CD14-positive monocyte (primary cell): Measurements from ENCODE around the gene R3HDM4. TPM values are rescaled to one million over a fixed set of nuclear protein-coding genes. Genes with fewer than 3 reads are reported as not detected.

ENCODE experiments used
- DNase-seq, 3 donors: peaks; one replicate each; pipeline ENCODE4 v3.0.0-alpha.2; 2011 to 2022
- H2AFZ ChIP-seq: 2 replicates; pipeline ENCODE4 v1.6.0; 2012; ENCODE audit warnings: mild to moderate bottlenecking, low read depth, low read length, inconsistent platforms; ENCODE audit not compliant: insufficient read depth, poor library complexity, severe bottlenecking
- H3K27ac ChIP-seq, 2 donors: 1 replicate in 1 of 2; 2 replicates in 1 of 2; pipeline ENCODE4 v1.5.1; 2012 to 2013; ENCODE audit warnings: low read length in 2 of 2, control low read depth in 1 of 2, inconsistent platforms in 1 of 2, low read depth in 1 of 2, mild to moderate bottlenecking in 1 of 2
- H3K27me3 ChIP-seq, 2 donors: one replicate each; pipeline versions ENCODE4 v1.6.0 to v1.6.1; 2011 to 2013; ENCODE audit warnings: low read length in 2 of 2; ENCODE audit not compliant: control insufficient read depth in 2 of 2, insufficient read depth in 2 of 2
- H3K36me3 ChIP-seq, 2 donors: replicated peaks in 1 of 2; 1 replicate in 1 of 2; 2 replicates in 1 of 2; pipeline versions ENCODE4 v1.5.1 to v1.6.1; 2012 to 2013; ENCODE audit warnings: low read length in 2 of 2, control low read depth in 1 of 2, inconsistent platforms in 1 of 2, mild to moderate bottlenecking in 1 of 2; ENCODE audit not compliant: insufficient read depth in 2 of 2, control insufficient read depth in 1 of 2
- H3K4me1 ChIP-seq, 2 donors: 1 replicate in 1 of 2; 2 replicates in 1 of 2; pipeline versions ENCODE4 v1.5.1 to v1.6.1; 2012 to 2013; ENCODE audit warnings: low read length in 2 of 2, control low read depth in 1 of 2, inconsistent platforms in 1 of 2, mild to moderate bottlenecking in 1 of 2, moderate library complexity in 1 of 2; ENCODE audit not compliant: insufficient read depth in 2 of 2, control insufficient read depth in 1 of 2
- H3K4me2 ChIP-seq: replicated peaks from 2 replicates; pipeline ENCODE3; 2012; ENCODE audit warnings: low read length, moderate library complexity, mild to moderate bottlenecking; ENCODE audit not compliant: poor library complexity, severe bottlenecking; ENCODE audit errors: extremely low read depth
- H3K4me3 ChIP-seq, 3 experiments: fragments of 200-600 bp in 1 of 3; sonication (generic) in 1 of 3; replicated peaks in 1 of 3; 1 replicate in 2 of 3; 2 replicates in 1 of 3; pipeline ENCODE4 v1.5.1; 2011 to 2013; ENCODE audit warnings: low read length in 3 of 3, mild to moderate bottlenecking in 3 of 3, control low read depth in 2 of 3, low read depth in 2 of 3, inconsistent platforms in 1 of 3, moderate library complexity in 1 of 3
- H3K79me2 ChIP-seq: 2 replicates; pipeline ENCODE4 v1.6.0; 2012; ENCODE audit warnings: mild to moderate bottlenecking, control low read depth, inconsistent platforms, low read length, moderate library complexity; ENCODE audit not compliant: insufficient read depth
- H3K9ac ChIP-seq: 2 replicates; pipeline ENCODE4 v1.6.0; 2017; ENCODE audit warnings: low read length, mild to moderate bottlenecking; ENCODE audit not compliant: insufficient read depth, poor library complexity, severe bottlenecking
- H3K9me3 ChIP-seq, 2 donors: replicated peaks in 1 of 2; 1 replicate in 1 of 2; 2 replicates in 1 of 2; pipeline versions ENCODE4 v1.5.1 to v1.6.1; 2012 to 2013; ENCODE audit warnings: low read length in 2 of 2, control low read depth in 1 of 2; ENCODE audit not compliant: control insufficient read depth in 1 of 2, insufficient read depth in 1 of 2
- H4K20me1 ChIP-seq: 2 replicates; pipeline ENCODE4 v1.6.0; 2012; ENCODE audit warnings: mild to moderate bottlenecking, low read length, control low read depth, moderate library complexity; ENCODE audit not compliant: insufficient read depth
- H3K27ac Mint-ChIP-seq, 7 donors: one replicate each; pipeline ENCODE4 v1.8.0; 2020; ENCODE audit warnings: mild to moderate bottlenecking in 7 of 7, mixed read lengths in 7 of 7, moderate library complexity in 6 of 7, inconsistent platforms in 2 of 7
- H3K27me3 Mint-ChIP-seq, 3 donors: one replicate each; pipeline ENCODE4 v1.8.0; 2021 to 2022; ENCODE audit warnings: low read depth in 3 of 3, mild to moderate bottlenecking in 3 of 3, mixed read lengths in 3 of 3, moderate library complexity in 3 of 3, inconsistent platforms in 1 of 3
- H3K36me3 Mint-ChIP-seq, 2 donors: one replicate each; pipeline ENCODE4 v1.8.0; 2020; ENCODE audit warnings: mixed read lengths in 2 of 2, inconsistent platforms in 1 of 2, mild to moderate bottlenecking in 1 of 2
- H3K4me1 Mint-ChIP-seq: one replicate; pipeline ENCODE4 v1.8.0; 2020; ENCODE audit warnings: mild to moderate bottlenecking, mixed read lengths
- H3K4me3 Mint-ChIP-seq, 2 donors: one replicate each; pipeline ENCODE4 v1.8.0; 2020; ENCODE audit warnings: mild to moderate bottlenecking in 2 of 2, mixed read lengths in 2 of 2, moderate library complexity in 1 of 2
- H3K9me3 Mint-ChIP-seq, 7 donors: one replicate each; pipeline ENCODE4 v1.8.0; 2020 to 2022; ENCODE audit warnings: mixed read lengths in 7 of 7, mild to moderate bottlenecking in 6 of 7, moderate library complexity in 6 of 7, inconsistent platforms in 2 of 7
- WGBS: methylation state at CpG from one replicate; pipeline ENCODE4 v1.1.5; 2013; ENCODE audit warnings: missing lambda C conversion rate; ENCODE audit not compliant: insufficient coverage; 5-methylcytosine and 5-hydroxymethylcytosine counted together
- intact Hi-C, 2 donors: fragments of 100-400 bp; cut with micrococcal nuclease; formaldehyde crosslinking; loops; one replicate each; pipeline versions ENCODE4 v1.15.0 to v1.15.1; 2023
- polyA plus RNA-seq, 3 donors: library from polyadenylated mRNA; depleted of rRNA in 1 of 3; unstranded in 2 of 3; stranded (reverse) in 1 of 3; fragments of 300-500 nt in 2 of 3; fragments of >200 nt in 1 of 3; fragmentation: Illumina TruSeq in 2 of 3; gene quantifications; 1 replicate in 2 of 3; 2 replicates in 1 of 3; pipeline ENCODE4 v1.2.3, GENCODE V29; 2012 to 2021
- TF ChIP-seq, protein P1 (sequence below): fragments of 200-600 bp; IDR thresholded peaks from one replicate; pipeline ENCODE4 v1.8.0; 2022; ENCODE audit warnings: antibody characterized with exemption, mild to moderate bottlenecking

The R3HDM4 gene
- polyA plus RNA-seq, 3 donors: 70.8 to 99.9 (median 78.7) TPM

DNA sequence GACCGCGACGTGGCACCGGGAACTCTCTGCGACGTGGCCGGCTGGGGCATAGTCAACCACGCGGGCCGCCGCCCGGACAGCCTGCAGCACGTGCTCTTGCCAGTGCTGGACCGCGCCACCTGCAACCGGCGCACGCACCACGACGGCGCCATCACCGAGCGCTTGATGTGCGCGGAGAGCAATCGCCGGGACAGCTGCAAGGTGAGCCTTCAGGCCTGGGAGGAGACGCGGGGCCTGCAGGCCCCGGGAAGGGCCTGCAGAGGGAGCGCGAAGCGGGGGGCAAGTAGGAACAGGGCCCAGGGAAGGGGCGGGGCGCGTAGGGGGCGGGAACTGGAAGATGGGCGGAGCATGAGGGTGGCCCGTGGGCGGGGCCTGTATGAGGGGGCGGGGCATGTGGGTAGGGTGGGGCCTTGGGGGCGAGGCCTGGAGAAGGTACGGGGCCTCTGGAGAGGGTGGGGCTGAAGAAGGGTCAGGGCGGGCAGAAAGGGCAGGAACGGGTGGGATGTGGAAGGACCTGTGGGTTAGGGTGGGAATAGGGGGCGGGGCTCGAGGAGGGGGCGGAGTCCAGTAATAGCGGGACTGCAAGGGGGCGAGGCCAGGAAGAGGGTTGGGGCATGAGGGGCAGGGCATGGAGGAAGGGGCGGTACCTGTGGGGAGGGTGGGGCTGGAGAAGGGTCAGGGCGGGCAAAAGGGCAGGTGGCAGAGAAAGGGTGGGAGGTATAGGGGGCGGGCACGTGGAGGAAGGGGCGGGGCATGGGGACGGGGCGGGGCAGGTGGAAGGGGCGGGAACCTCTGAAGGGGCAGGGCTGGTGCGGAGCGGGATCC is 51.1 kb downstream of the R3HDM4 start:
- Histone ChIP-seq H3K27ac (no peak overlapping the region), H3K4me3 (peak overlapping the region in 1 of 3 experiments; percentile 87), H3K79me2 (peaks cover 11% of the 10 kb centered on the region), H3K4me2 (peak overlapping the region; percentile 82), H3K4me1 (peaks cover 53 to 73% of the 10 kb centered on the region in 2 donors), H3K36me3 (no peaks in the 10 kb centered on the region), H2AFZ (no peak overlapping the region), H3K9me3 (no peaks in the 10 kb centered on the region), H3K27me3 (peaks cover 0 to 6% of the 10 kb centered on the region in 2 donors), H4K20me1 (peaks cover 53% of the 10 kb centered on the region), H3K9ac (no peak overlapping the region)
- TF ChIP-seq, protein P1, sequence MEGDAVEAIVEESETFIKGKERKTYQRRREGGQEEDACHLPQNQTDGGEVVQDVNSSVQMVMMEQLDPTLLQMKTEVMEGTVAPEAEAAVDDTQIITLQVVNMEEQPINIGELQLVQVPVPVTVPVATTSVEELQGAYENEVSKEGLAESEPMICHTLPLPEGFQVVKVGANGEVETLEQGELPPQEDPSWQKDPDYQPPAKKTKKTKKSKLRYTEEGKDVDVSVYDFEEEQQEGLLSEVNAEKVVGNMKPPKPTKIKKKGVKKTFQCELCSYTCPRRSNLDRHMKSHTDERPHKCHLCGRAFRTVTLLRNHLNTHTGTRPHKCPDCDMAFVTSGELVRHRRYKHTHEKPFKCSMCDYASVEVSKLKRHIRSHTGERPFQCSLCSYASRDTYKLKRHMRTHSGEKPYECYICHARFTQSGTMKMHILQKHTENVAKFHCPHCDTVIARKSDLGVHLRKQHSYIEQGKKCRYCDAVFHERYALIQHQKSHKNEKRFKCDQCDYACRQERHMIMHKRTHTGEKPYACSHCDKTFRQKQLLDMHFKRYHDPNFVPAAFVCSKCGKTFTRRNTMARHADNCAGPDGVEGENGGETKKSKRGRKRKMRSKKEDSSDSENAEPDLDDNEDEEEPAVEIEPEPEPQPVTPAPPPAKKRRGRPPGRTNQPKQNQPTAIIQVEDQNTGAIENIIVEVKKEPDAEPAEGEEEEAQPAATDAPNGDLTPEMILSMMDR: peak; percentile 13
- H3K36me3 Mint-ChIP-seq: peaks cover 2 to 10% of the 10 kb centered on the region in 2 donors
- peak overlapping the region in 3 of 7 donors; percentile 83 to 97 (median 88) for H3K27ac Mint-ChIP-seq
- peak; percentile 44 to 69 (median 60) for DNase-seq
- WGBS: 14% methylated on average over 46 of the region's 60 CpGs
- H3K4me3 Mint-ChIP-seq: peak overlapping the region in 1 of 2 donors; percentile 81
- peaks cover 36% of the 10 kb centered on the region for H3K4me1 Mint-ChIP-seq
- peaks cover 0 to 5% (median 0%) of the 10 kb centered on the region in 3 donors for H3K27me3 Mint-ChIP-seq
- H3K9me3 Mint-ChIP-seq: peaks cover 0 to 2% (median 0%) of the 10 kb centered on the region in 7 donors
- intact Hi-C loops: loop anchor here (1.0 to 10.0 kb wide), 5 partner anchors 10 to 383 kb away; partner anchors contain the start of genes ATP5F1D (in 1 of the 2), MIDN (in 1 of the 2) and WDR18 (in 1 of the 2)

DNA sequence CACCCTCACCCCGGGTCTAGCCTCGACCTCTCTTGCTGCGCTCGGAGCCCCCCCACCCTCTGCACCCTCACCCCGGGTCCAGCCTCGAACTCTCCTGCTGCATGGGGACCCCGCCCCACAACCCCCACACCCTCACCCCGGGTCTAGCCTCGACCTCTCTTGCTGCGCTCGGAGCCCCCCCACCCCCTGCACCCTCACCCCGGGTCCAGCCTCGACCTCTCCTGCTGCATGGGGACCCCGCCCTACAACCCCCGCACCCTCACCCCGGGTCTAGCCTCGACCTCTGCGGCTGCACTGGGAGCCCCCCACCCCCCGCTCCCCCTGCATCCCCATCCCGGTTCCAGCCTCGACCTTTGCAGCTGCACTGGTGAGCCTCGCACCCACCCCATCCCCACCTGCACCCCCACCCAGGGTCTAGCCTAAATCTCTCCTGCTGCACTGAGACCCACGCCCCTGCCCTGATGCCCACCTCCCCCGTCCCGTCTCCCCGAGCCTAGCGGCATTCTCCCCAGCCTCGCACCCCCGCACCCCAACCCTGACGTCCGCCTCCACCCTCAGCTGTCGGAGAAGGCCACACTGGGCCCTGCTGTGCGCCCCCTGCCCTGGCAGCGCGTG is 51.8 kb downstream of the R3HDM4 start:
- no peak overlapping the region for H3K27ac Mint-ChIP-seq
- Histone ChIP-seq H3K4me2 (peak overlapping the region; percentile 98), H3K9me3 (no peaks in the 10 kb centered on the region), H3K4me3 (peak overlapping the region; percentile 42 to 87 (median 44)), H3K9ac (peak overlapping the region; percentile 40), H3K4me1 (peaks cover 53 to 73% of the 10 kb centered on the region in 2 donors), H2AFZ (no peak overlapping the region), H3K79me2 (peaks cover 11% of the 10 kb centered on the region), H3K36me3 (no peaks in the 10 kb centered on the region), H3K27ac (no peak overlapping the region), H3K27me3 (peaks cover 0 to 4% of the 10 kb centered on the region in 2 donors), H4K20me1 (peaks cover 49% of the 10 kb centered on the region)
- H3K4me1 Mint-ChIP-seq: peaks cover 36% of the 10 kb centered on the region
- 59% methylated on average over 20 of the region's 35 CpGs for WGBS
- intact Hi-C loops: loop anchor here (5.0 to 10.0 kb wide), 2 partner anchors 121 to 384 kb away; partner anchors contain the start of genes ATP5F1D (in 1 of the 2), MIDN (in 1 of the 2) and WDR18 (in 1 of the 2)
- no peak overlapping the region for H3K4me3 Mint-ChIP-seq
- H3K27me3 Mint-ChIP-seq: peaks cover 0 to 5% (median 0%) of the 10 kb centered on the region in 3 donors
- H3K36me3 Mint-ChIP-seq: peaks cover 2 to 10% of the 10 kb centered on the region in 2 donors
- no peak for DNase-seq
- H3K9me3 Mint-ChIP-seq: peaks cover 0 to 2% (median 0%) of the 10 kb centered on the region in 7 donors
- TF ChIP-seq, protein P1: no peak
